GM19351 (cell line): ENCODE results near the gene MILR1.
"Not testable (repeated sequence)": the region's sequence is repeated elsewhere in the genome, so short reads cannot be mapped to it uniquely, and the experiment has no call there.

Experiments used
- ATAC-seq: cut with Tn5 transposase; IDR thresholded peaks from one replicate; pipeline ENCODE4 v1.9.1; 2021; ENCODE audit warnings: mild to moderate bottlenecking, moderate library complexity; ENCODE audit not compliant: unreplicated experiment

Gene MILR1

GRCh38 chr17:64448665-64449512, at the start of gene MILR1:
Gene MILR1, plus strand, starts transcription at chr17:64449115. Its CDS starts 54 bp downstream, at chr17:64449169.
- ATAC-seq, result no peak

- no peak for ATAC-seq
These were observed 49.2 kb upstream of the MILR1 start for GRCh38 chr17:64399767-64400156.

GRCh38 chr17:64400642-64401041, 48.3 kb upstream of the MILR1 start:
- ATAC-seq, result no peak

- no peak for ATAC-seq
These were observed 47.6 kb upstream of the MILR1 start for GRCh38 chr17:64401244-64401860.

GRCh38 chr17:64401941-64402340, 47.0 kb upstream of the MILR1 start:
- no peak for ATAC-seq

GRCh38 chr17:64402469-64402868, 46.4 kb upstream of the MILR1 start:
- no peak for ATAC-seq

- no peak for ATAC-seq
These were observed 44.9 kb upstream of the MILR1 start for GRCh38 chr17:64403881-64404460.

- ATAC-seq, result no peak
These were observed 42.4 kb upstream of the MILR1 start for GRCh38 chr17:64406321-64407200.

GRCh38 chr17:64410750-64411490, 38.0 kb upstream of the MILR1 start:
- no peak for ATAC-seq

GRCh38 chr17:64411999-64412771, 36.7 kb upstream of the MILR1 start:
- no peak for ATAC-seq

- ATAC-seq, result no peak
These were observed 36.0 kb upstream of the MILR1 start for GRCh38 chr17:64412944-64413381.

- ATAC-seq, result peak; percentile 51
These were observed 35.4 kb upstream of the MILR1 start for GRCh38 chr17:64413513-64413912.

GRCh38 chr17:64418506-64419339, 30.2 kb upstream of the MILR1 start:
- ATAC-seq, result no peak

- no peak for ATAC-seq
These were observed 28.7 kb upstream of the MILR1 start for GRCh38 chr17:64420143-64420670.

- ATAC-seq, result not testable (repeated sequence)
These were observed 26.8 kb upstream of the MILR1 start for GRCh38 chr17:64422121-64422520.

- no peak for ATAC-seq
These were observed 25.0 kb upstream of the MILR1 start for GRCh38 chr17:64423881-64424280.

GRCh38 chr17:64424324-64424849, 24.5 kb upstream of the MILR1 start:
- no peak for ATAC-seq

GRCh38 chr17:64425191-64425590, 23.7 kb upstream of the MILR1 start:
- ATAC-seq, result no peak
